ENCODE data around the gene SYT15. TPM values are rescaled to one million over a fixed set of nuclear protein-coding genes. Genes with fewer than 3 reads are reported as not detected.

The SYT15 gene
- total RNA-seq, 4 donors from 2014 or later: 0.32 to 0.80 (median 0.39) TPM

DNA sequence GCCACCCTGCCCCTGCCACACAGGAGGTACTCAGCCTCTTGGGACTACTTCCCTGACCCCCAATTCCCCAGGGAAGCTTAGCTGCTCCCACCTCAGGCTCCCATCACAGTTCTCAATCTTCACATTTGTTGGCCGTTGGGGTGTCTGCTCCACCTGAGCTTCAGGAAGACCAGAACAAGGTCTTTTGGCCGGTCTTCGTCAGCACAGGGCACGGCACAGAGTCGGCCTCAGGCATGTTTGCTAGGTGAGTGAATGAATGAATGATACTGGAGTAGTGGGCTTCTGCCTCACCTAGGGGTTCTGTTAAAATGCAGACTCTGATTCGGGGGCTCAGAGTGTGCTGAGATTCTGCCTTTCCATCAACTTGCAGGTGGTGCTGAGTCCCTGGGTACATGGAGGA is 42.8 kb upstream of the SYT15 start:
- Histone ChIP-seq H3K9me3 (no peaks in the 10 kb centered on the region), H3K36me3 (no peaks in the 10 kb centered on the region), H3K27me3 (peaks cover 6% of the 10 kb centered on the region), H3K27ac (no peak overlapping the region), H3K4me1 (peaks cover 14 to 27% (median 21%) of the 10 kb centered on the region in 4 donors), H3K4me3 (no peak overlapping the region)
- in situ Hi-C loops (cut with MboI; ENCODE audit: low pct_ligation_motif_present in 1 of 4, low pct_unique_long_range_greater_than_20kb in 1 of 4, low sequenced_read_pairs in 3 of 4): no loop called here
- intact Hi-C loops (cut with DNase I; ENCODE audit: low total_unique reads): no loop called here
- TF ChIP-seq, protein P1, sequence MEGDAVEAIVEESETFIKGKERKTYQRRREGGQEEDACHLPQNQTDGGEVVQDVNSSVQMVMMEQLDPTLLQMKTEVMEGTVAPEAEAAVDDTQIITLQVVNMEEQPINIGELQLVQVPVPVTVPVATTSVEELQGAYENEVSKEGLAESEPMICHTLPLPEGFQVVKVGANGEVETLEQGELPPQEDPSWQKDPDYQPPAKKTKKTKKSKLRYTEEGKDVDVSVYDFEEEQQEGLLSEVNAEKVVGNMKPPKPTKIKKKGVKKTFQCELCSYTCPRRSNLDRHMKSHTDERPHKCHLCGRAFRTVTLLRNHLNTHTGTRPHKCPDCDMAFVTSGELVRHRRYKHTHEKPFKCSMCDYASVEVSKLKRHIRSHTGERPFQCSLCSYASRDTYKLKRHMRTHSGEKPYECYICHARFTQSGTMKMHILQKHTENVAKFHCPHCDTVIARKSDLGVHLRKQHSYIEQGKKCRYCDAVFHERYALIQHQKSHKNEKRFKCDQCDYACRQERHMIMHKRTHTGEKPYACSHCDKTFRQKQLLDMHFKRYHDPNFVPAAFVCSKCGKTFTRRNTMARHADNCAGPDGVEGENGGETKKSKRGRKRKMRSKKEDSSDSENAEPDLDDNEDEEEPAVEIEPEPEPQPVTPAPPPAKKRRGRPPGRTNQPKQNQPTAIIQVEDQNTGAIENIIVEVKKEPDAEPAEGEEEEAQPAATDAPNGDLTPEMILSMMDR (IDR thresholded peaks at IDR 0.05): no peak
- TF ChIP-seq EP300 (IDR thresholded peaks at IDR 0.05; ENCODE audit: low read depth) (no peak), POLR2AphosphoS5 (IDR thresholded peaks at IDR 0.05) (no peak), POLR2A (IDR thresholded peaks at IDR 0.05) (no peak)
- WGBS, 2 donors (ENCODE audit: low coverage in 1 of 2): 89 to 100% methylated on average over 2 to 6 of the region's 6 CpGs
- peak; percentile 3 for DNase-seq

DNA sequence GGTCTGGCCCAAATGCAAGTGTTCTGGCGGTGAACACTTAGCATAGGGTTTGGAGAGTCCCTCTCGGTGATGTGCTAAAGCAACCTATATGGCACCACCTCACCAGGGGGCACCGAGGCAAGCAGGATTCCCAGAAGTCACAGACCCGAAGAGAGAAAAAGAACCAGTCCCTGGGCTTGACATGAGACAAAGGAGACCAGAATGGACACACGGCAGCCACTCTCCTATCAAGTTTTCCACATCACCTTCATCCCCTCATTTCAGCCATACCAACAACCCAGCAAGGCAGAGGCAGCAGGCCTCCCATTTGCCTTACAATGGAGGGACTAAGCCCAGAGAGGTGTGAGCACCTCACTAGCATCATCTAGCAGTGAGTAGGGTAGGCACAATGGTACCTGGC is 42.1 kb upstream of the SYT15 start:
- in situ Hi-C loops (cut with MboI; ENCODE audit: low pct_ligation_motif_present in 1 of 4, low pct_unique_long_range_greater_than_20kb in 1 of 4, low sequenced_read_pairs in 3 of 4): no loop called here
- no peak for TF ChIP-seq EP300 (IDR thresholded peaks at IDR 0.05; ENCODE audit: low read depth)
- TF ChIP-seq POLR2AphosphoS5 (IDR thresholded peaks at IDR 0.05): no peak
- no peak for TF ChIP-seq POLR2A (IDR thresholded peaks at IDR 0.05)
- TF ChIP-seq, protein P1 (IDR thresholded peaks at IDR 0.05): no peak
- Histone ChIP-seq H3K36me3 (no peaks in the 10 kb centered on the region), H3K4me1 (peaks cover 18 to 33% (median 23%) of the 10 kb centered on the region in 4 donors), H3K9me3 (no peaks in the 10 kb centered on the region), H3K4me3 (no peak overlapping the region), H3K27me3 (peaks cover 6% of the 10 kb centered on the region), H3K27ac (no peak overlapping the region)
- intact Hi-C loops (cut with DNase I; ENCODE audit: low total_unique reads): no loop called here
- WGBS, 2 donors (ENCODE audit: low coverage in 1 of 2): 87% methylated on average over 2 to 5 of the region's 5 CpGs
- peak; percentile 5 for DNase-seq

DNA sequence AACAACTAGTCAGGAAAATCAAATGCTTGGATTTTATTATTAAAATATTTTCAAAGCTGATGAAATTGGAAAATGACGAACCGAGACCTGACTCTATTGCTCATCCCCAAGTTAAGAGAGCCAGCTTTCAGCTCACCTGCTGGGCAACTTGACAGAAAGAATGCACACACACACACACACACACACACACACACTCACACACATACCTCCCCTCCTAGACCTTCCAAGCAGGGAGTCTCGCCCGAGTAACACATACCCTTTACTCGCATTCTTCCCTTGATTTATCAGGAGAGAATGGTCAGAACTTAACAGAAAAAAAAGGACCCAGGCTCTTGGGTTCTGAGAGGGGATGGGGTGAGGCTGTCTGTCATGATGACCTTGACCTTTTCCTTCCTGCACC is 41.6 kb upstream of the SYT15 start:
- Histone ChIP-seq H3K4me1 (peaks cover 18 to 35% (median 23%) of the 10 kb centered on the region in 4 donors), H3K27me3 (peaks cover 6% of the 10 kb centered on the region), H3K4me3 (no peak overlapping the region), H3K9me3 (no peaks in the 10 kb centered on the region), H3K27ac (no peak overlapping the region), H3K36me3 (no peaks in the 10 kb centered on the region)
- WGBS, 2 donors (ENCODE audit: low coverage in 1 of 2): 87 to 96% methylated on average over 5 of the region's 5 CpGs
- in situ Hi-C loops (cut with MboI; ENCODE audit: low pct_ligation_motif_present in 1 of 4, low pct_unique_long_range_greater_than_20kb in 1 of 4, low sequenced_read_pairs in 3 of 4): no loop called here
- DNase-seq: no peak
- intact Hi-C loops (cut with DNase I; ENCODE audit: low total_unique reads): no loop called here
- TF ChIP-seq EP300 (IDR thresholded peaks at IDR 0.05; ENCODE audit: low read depth): no peak
- TF ChIP-seq POLR2AphosphoS5 (IDR thresholded peaks at IDR 0.05): no peak
- TF ChIP-seq POLR2A (IDR thresholded peaks at IDR 0.05): no peak
- TF ChIP-seq, protein P1 (IDR thresholded peaks at IDR 0.05): no peak

DNA sequence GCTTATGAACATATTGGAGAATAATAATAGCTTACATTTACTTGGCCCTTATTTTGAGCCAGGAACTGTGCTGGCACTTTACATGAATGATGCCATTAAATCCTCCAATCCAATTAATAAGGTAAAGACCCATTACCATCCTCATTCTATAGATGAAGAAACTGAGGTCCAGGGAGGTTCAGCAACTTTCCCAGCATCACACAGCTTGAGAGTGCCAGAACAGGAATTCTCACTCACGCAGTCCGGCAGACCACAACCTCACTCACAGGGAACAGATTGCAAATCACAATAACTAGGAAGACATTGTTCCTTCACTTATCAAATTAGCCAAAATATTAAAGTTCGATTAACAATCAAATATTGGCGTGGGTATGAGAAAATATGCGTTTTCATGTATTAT is 40.8 kb upstream of the SYT15 start:
- Histone ChIP-seq H3K36me3 (no peaks in the 10 kb centered on the region), H3K4me3 (no peak overlapping the region), H3K27ac (no peak overlapping the region), H3K9me3 (no peaks in the 10 kb centered on the region), H3K27me3 (peaks cover 6% of the 10 kb centered on the region), H3K4me1 (peaks cover 18 to 35% (median 23%) of the 10 kb centered on the region in 4 donors)
- 88 to 94% methylated on average over 5 of the region's 5 CpGs for WGBS, 2 donors (ENCODE audit: low coverage in 1 of 2)
- DNase-seq: no peak
- TF ChIP-seq POLR2A (IDR thresholded peaks at IDR 0.05): no peak
- no peak for TF ChIP-seq POLR2AphosphoS5 (IDR thresholded peaks at IDR 0.05)
- TF ChIP-seq, protein P1 (IDR thresholded peaks at IDR 0.05): no peak
- TF ChIP-seq EP300 (IDR thresholded peaks at IDR 0.05; ENCODE audit: low read depth): no peak
- in situ Hi-C loops (cut with MboI; ENCODE audit: low pct_ligation_motif_present in 1 of 4, low pct_unique_long_range_greater_than_20kb in 1 of 4, low sequenced_read_pairs in 3 of 4) (no loop called here), intact Hi-C loops (cut with DNase I; ENCODE audit: low total_unique reads) (no loop called here)
